SU-DHL-6 (cell line): ENCODE measurements around the gene ABHD2.
"Not testable (repeated sequence)": the region's sequence is repeated elsewhere in the genome, so short reads cannot be mapped to it uniquely, and the experiment has no call there.

Experiments
- H2AFZ ChIP-seq: fragments of 200-600 bp; sonication (generic); 2 replicates; pipeline ENCODE4 v1.6.1; 2014; ENCODE audit warnings: low read depth, mild to moderate bottlenecking, moderate library complexity, mixed read lengths, antibody characterized with exemption, low read length; ENCODE audit not compliant: severe bottlenecking
- H3F3A ChIP-seq: fragments of 200-600 bp; shearing (Covaris generic); 2 replicates; pipeline ENCODE4 v1.6.0; 2016; ENCODE audit warnings: antibody characterized with exemption, mild to moderate bottlenecking; ENCODE audit not compliant: insufficient read depth
- H3K27ac ChIP-seq: fragments of 200-600 bp; sonication (generic); 2 replicates; pipeline ENCODE4 v1.5.1; 2016; ENCODE audit warnings: low read depth, mild to moderate bottlenecking, low read length, moderate library complexity, mixed read lengths
- H3K27me3 ChIP-seq: fragments of 200-600 bp; sonication (generic), shearing (Covaris generic); 2 replicates; pipeline ENCODE4 v1.6.0; 2014; ENCODE audit warnings: mild to moderate bottlenecking, low read length
- H3K36me3 ChIP-seq: fragments of 200-600 bp; sonication (generic); 2 replicates; pipeline ENCODE4 v1.6.1; 2014; ENCODE audit warnings: mild to moderate bottlenecking, low read length, mixed read lengths
- H3K4me2 ChIP-seq: fragments of 300-600, 200-600 bp; shearing (Covaris generic), sonication (generic); 2 replicates; pipeline ENCODE4 v1.6.0; 2014; ENCODE audit warnings: low read length, low read depth, mild to moderate bottlenecking; ENCODE audit not compliant: poor library complexity, severe bottlenecking
- H3K4me3 ChIP-seq: fragments of 200-600 bp; sonication (generic); 2 replicates; pipeline ENCODE4 v1.5.1; 2014; ENCODE audit warnings: antibody characterized with exemption, low read length, mild to moderate bottlenecking, mixed read lengths; ENCODE audit not compliant: insufficient read depth, poor library complexity, severe bottlenecking
- H3K79me2 ChIP-seq: fragments of 200-600 bp; sonication (generic); 2 replicates; pipeline ENCODE4 v1.6.1; 2014; ENCODE audit warnings: mild to moderate bottlenecking, low read length, moderate library complexity; ENCODE audit not compliant: insufficient read depth
- H3K9ac ChIP-seq: fragments of 200-600 bp; sonication (generic); 2 replicates; pipeline ENCODE4 v1.7.0; 2014; ENCODE audit warnings: mild to moderate bottlenecking, low read length
- H3K9me2 ChIP-seq: fragments of 200-600 bp; sonication (generic); replicated peaks from 2 replicates; pipeline ENCODE4 v1.6.1; 2014; ENCODE audit warnings: low read length; ENCODE audit not compliant: insufficient read depth
- H3K9me3 ChIP-seq: fragments of 200-600 bp; sonication (generic); 2 replicates; pipeline ENCODE4 v1.6.1; 2014; ENCODE audit warnings: low read length, mixed read lengths; ENCODE audit not compliant: insufficient read depth
- H4K20me1 ChIP-seq: fragments of 200-600 bp; sonication (generic); 2 replicates; pipeline ENCODE4 v1.6.1; 2014; ENCODE audit warnings: low read depth, mild to moderate bottlenecking, antibody characterized with exemption, low read length, moderate library complexity, mixed read lengths
- EZH2phosphoT487 ChIP-seq: fragments of 200-600 bp; sonication (generic), shearing (Covaris generic); conservative IDR thresholded peaks from 2 replicates; pipeline ENCODE4 v1.6.1; 2018; ENCODE audit warnings: mild to moderate bottlenecking, antibody characterized with exemption, low read length, moderate library complexity, mixed read lengths
- TF ChIP-seq, protein P1 (sequence below): fragments of 200-600 bp; sonication (generic); IDR thresholded peaks from one replicate; pipeline ENCODE4 v1.5.1; 2017; ENCODE audit warnings: antibody characterized with exemption, mild to moderate bottlenecking, low read length, moderate library complexity; ENCODE audit not compliant: insufficient read depth, poor library complexity, severe bottlenecking

Gene ABHD2

GRCh38 chr15:89132611-89133507, 44.6 kb downstream of the ABHD2 start:
- Histone ChIP-seq H3K36me3 (no peaks in the 10 kb centered on the region), H3K9me3 (no peaks in the 10 kb centered on the region), H3K4me2 (no peak overlapping the region), H3K27me3 (no peaks in the 10 kb centered on the region), H2AFZ (no peak overlapping the region), H3F3A (no peaks in the 10 kb centered on the region), H4K20me1 (no peaks in the 10 kb centered on the region), H3K27ac (no peak overlapping the region), H3K79me2 (no peaks in the 10 kb centered on the region), H3K9me2 (no peaks in the 10 kb centered on the region), H3K4me3 (no peak overlapping the region), H3K9ac (no peak overlapping the region)
- no peak for TF ChIP-seq EZH2phosphoT487
- TF ChIP-seq, protein P1, sequence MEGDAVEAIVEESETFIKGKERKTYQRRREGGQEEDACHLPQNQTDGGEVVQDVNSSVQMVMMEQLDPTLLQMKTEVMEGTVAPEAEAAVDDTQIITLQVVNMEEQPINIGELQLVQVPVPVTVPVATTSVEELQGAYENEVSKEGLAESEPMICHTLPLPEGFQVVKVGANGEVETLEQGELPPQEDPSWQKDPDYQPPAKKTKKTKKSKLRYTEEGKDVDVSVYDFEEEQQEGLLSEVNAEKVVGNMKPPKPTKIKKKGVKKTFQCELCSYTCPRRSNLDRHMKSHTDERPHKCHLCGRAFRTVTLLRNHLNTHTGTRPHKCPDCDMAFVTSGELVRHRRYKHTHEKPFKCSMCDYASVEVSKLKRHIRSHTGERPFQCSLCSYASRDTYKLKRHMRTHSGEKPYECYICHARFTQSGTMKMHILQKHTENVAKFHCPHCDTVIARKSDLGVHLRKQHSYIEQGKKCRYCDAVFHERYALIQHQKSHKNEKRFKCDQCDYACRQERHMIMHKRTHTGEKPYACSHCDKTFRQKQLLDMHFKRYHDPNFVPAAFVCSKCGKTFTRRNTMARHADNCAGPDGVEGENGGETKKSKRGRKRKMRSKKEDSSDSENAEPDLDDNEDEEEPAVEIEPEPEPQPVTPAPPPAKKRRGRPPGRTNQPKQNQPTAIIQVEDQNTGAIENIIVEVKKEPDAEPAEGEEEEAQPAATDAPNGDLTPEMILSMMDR: no peak

DNA sequence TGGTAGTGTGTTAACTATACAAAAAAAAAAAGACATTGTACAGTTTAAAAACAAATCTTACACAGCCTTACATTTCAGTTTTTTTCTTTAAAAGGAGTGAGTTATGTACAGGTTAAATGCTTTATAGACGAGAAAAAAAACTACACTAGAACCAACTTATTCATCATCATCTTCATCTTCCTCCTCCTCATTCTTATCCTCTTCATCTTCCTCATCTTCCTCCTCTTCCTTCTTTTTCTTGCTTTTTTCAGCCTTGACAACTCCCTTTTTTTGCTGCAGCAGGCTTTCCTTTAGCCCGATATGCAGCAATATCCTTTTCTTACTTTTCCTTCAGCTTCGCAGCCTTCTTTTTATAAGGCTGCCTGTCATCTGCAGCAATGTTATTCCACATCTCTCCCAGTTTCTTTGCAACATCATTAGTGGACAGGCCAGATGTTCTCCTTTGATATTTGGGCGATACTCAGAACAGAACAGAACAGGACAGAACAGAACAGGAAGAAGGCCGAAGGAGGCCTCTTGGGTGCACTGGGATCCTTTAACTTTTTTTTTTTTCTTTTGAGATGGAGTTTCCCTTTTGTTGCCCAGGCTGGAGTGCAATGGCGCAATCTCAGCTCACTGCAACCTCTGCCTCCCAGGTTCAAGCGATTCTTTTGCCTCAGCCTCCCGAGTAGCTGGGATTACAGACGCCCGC, 47.3 kb downstream of the ABHD2 start:
- not testable (repeated sequence) for H3K9me3 ChIP-seq, H2AFZ ChIP-seq, H3K27me3 ChIP-seq, H3K9ac ChIP-seq, H3K4me3 ChIP-seq, H3K4me2 ChIP-seq, H3K9me2 ChIP-seq, H3K79me2 ChIP-seq, H3K36me3 ChIP-seq, H4K20me1 ChIP-seq, H3K27ac ChIP-seq, H3F3A ChIP-seq

- TF ChIP-seq EZH2phosphoT487: no peak
- TF ChIP-seq, protein P1: no peak
- no peak overlapping the region for H3K4me3 ChIP-seq
- H3K36me3 ChIP-seq: no peaks in the 10 kb centered on the region
- no peaks in the 10 kb centered on the region for H3K9me2 ChIP-seq
- H3K27me3 ChIP-seq: no peaks in the 10 kb centered on the region
- H3K79me2 ChIP-seq: no peaks in the 10 kb centered on the region
- H3K27ac ChIP-seq: no peak overlapping the region
- H3F3A ChIP-seq: no peaks in the 10 kb centered on the region
- H3K9me3 ChIP-seq: no peaks in the 10 kb centered on the region
- no peaks in the 10 kb centered on the region for H4K20me1 ChIP-seq
- H2AFZ ChIP-seq: no peak overlapping the region
- H3K9ac ChIP-seq: no peak overlapping the region
- H3K4me2 ChIP-seq: no peak overlapping the region
Observed at GRCh38 chr15:89136078-89136806, 48.0 kb downstream of the ABHD2 start.
